Bronchial epithelial cell (primary cell): Measurements from ENCODE around the gene UBFD1. TPM values are rescaled to one million over a fixed set of nuclear protein-coding genes. Genes with fewer than 3 reads are reported as not detected.
"Not testable (repeated sequence)": the region's sequence is repeated elsewhere in the genome, so short reads cannot be mapped to it uniquely, and the experiment has no call there.

Source experiments
- DNase-seq: peaks from one replicate; pipeline ENCODE4 v3.0.0-alpha.2; 2010; ENCODE audit warnings: low read depth
- FAIRE-seq: peaks from 2 replicates; lab custom pipeline; 2011; peaks lifted over from hg19 to GRCh38; lab: Jason Lieb, UNC
- H3K27me3 ChIP-seq: 2 replicates; pipeline ENCODE4 v1.5.1; 2011; ENCODE audit warnings: low read length; ENCODE audit not compliant: control insufficient read depth, insufficient read depth
- H3K36me3 ChIP-seq: 2 replicates; pipeline ENCODE4 v1.5.1; 2011; ENCODE audit warnings: low read length; ENCODE audit not compliant: control insufficient read depth, insufficient read depth
- H3K4me3 ChIP-seq: 2 replicates; pipeline ENCODE4 v1.5.1; 2011; ENCODE audit warnings: mild to moderate bottlenecking, low read depth, low read length, control low read depth
- total RNA-seq: library from RNA; depleted of rRNA; stranded (reverse); fragments of >200 nt; gene quantifications from 2 replicates; pipeline ENCODE4 v1.2.1, GENCODE V29; 2014
- TF ChIP-seq, protein P1 (sequence below): IDR thresholded peaks from 2 replicates; pipeline ENCODE4 v1.5.1; 2011; ENCODE audit warnings: mild to moderate bottlenecking, moderate library complexity, low read length, control low read depth, inconsistent platforms; ENCODE audit not compliant: insufficient read depth, severe bottlenecking

Gene UBFD1
- total RNA-seq, 1 donor from 2014 or later = 25.5 TPM

DNA sequence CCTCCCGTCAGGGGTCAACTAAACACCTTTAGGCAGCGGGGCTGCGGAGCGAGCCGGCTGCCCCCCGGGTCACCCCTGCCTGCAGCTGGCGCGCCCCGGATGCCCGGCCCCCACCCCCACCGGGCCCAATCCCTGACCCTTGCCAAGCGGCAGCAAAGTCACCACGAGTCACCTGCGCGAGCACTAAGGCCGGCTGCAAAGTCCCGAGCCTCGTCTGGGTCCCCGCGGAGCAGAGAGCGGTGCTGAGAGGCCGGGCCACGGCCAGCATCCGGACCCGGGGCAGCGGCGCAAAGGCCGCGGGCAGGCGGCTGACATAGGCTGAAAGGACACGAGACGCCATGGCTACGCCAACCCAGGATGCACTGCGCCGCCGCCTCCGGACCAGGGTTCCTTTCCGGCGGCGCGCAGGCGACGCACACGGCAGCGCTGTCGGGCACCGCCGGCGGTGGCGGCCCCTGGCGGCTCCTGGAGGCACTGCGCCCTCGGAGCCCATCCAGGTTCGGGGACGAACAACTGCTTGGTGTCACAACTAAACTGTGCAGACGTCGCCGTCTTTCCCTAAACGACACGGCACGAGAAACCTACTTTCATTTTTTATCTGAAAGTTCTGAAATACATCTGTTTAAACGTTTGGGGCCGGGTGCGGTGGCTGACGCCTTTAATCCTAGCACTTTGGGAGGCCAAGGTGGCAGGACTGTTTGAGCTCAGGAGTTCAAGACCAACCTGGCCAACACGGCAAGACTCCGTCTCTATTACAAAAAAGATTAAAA is 38.6 kb downstream of the UBFD1 start, which contains the start of gene NDUFAB1:
TSS of gene NDUFAB1 (minus strand) at position 366 of the 770 bp plus-strand sequence. CDS start at position 340, 26 bp downstream.
- TF ChIP-seq, protein P1, sequence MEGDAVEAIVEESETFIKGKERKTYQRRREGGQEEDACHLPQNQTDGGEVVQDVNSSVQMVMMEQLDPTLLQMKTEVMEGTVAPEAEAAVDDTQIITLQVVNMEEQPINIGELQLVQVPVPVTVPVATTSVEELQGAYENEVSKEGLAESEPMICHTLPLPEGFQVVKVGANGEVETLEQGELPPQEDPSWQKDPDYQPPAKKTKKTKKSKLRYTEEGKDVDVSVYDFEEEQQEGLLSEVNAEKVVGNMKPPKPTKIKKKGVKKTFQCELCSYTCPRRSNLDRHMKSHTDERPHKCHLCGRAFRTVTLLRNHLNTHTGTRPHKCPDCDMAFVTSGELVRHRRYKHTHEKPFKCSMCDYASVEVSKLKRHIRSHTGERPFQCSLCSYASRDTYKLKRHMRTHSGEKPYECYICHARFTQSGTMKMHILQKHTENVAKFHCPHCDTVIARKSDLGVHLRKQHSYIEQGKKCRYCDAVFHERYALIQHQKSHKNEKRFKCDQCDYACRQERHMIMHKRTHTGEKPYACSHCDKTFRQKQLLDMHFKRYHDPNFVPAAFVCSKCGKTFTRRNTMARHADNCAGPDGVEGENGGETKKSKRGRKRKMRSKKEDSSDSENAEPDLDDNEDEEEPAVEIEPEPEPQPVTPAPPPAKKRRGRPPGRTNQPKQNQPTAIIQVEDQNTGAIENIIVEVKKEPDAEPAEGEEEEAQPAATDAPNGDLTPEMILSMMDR = peak; percentile 95
- peak within 1 kb of the TSS; percentile 97 for H3K4me3 ChIP-seq
- H3K36me3 ChIP-seq = peaks cover 12% of the 10 kb centered on the region
- DNase-seq (peak; percentile 73), FAIRE-seq (no peak)
- no peaks in the 10 kb centered on the region for H3K27me3 ChIP-seq

DNA sequence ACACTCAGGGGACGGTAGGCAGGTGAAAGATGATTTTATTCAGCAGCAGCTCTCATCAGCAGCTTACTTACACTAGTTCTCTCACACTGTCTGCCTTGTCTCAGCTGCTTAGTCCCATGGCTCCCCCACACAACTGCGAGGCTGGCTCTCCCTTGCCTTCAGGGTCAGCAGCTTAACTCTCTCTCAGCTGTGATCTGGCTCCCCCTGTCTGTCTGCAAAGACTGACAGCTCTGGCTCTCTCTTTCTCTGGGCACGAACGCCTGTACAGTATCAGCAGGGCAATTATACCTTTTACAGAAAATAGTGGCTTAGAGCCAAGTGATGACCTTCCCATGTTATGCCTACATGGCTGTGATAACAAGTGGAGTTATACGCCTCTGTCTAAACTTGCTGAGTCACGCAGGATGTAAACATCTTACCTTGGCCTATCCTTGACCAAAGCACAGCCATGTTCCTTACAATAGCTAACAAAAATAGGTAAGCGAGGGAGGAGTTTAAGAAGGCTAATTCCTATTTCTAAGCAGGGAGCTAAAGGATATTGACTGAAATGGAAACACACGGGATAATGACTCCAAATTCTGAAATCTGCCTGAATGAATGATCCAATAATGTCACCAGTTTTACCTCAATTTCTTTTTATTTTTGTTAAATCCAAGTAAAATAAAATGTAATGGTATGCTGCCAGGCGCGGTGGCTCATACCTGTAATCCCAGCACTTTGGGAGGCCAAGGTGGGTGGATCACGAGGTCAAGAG is 39.7 kb downstream of the UBFD1 start:
- TF ChIP-seq, protein P1 = peak; percentile 18
- no peak overlapping the region for H3K4me3 ChIP-seq
- no peaks in the 10 kb centered on the region for H3K27me3 ChIP-seq
- H3K36me3 ChIP-seq = peaks cover 5% of the 10 kb centered on the region
- FAIRE-seq (no peak), DNase-seq (peak; percentile 15)

DNA sequence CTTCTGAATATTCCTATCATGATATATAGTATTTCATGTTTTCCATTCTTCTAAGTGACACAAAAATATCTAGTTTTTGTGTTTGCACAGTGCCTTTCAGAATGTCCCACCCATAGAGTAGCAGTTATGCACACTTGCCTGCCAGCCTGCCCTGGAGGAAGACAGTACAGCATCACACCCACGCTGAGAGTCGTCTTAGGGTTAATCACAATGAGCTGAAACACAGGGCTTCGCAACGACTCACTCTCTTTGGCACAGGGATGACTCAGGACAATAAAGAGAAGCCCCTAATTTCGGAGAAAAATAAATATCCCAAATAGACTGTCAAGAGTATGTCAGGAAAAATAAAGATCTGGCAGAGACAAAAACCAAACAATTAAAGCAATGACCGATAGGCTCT is 50.2 kb downstream of the UBFD1 start:
- Histone ChIP-seq H3K27me3 (no peaks in the 10 kb centered on the region), H3K4me3 (no peak overlapping the region), H3K36me3 (peaks cover 5% of the 10 kb centered on the region)
- TF ChIP-seq, protein P1 = no peak
- DNase-seq = peak; percentile 52
- no peak for FAIRE-seq

DNA sequence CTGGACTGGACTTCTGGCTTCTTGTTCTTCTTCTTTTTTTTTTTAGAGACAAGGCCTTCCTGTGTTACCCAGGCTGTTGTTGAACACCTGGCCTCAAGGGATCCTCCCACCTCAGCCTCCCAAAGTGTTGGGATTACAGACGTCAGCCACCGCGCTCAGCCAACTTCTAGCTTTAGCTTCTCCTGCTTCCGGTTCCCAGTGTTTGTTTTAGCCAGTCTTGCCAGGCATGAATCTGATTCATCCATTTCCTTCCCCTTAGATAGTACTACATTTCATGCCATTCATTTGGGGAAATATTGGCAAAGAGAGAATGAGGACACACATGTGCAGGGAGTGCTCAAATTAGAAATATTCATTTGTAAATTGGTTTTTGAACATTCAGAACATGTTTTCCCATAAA is 50.7 kb downstream of the UBFD1 start:
- DNase-seq = peak; percentile 87
- H3K36me3 ChIP-seq = peaks cover 5% of the 10 kb centered on the region
- TF ChIP-seq, protein P1 = no peak

DNA sequence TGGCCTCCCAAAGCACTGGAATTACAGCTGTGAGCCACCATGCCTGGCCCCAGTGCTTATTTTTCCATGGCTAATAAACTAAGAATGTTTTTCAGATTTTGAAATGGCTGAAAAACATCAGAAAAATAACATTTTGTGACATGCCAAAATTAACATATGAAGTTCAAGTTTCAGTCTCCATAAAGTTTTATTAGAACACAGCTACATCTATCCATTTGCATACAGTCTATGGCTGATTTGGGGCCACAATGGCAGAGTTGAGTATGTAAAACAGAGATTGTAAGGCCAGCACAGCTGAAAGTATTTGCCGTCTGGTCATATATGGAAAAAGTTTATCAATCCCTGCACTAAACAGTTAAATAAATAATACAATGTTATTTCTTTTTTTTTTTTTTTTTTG is 52.4 kb downstream of the UBFD1 start:
- H3K27me3 ChIP-seq = no peaks in the 10 kb centered on the region
- peaks cover 5% of the 10 kb centered on the region for H3K36me3 ChIP-seq
- no peak for FAIRE-seq

More for the DNA sequence above, 50.7 kb downstream of the UBFD1 start:
- no peak overlapping the region for H3K4me3 ChIP-seq
- FAIRE-seq = no peak
- no peaks in the 10 kb centered on the region for H3K27me3 ChIP-seq

DNA sequence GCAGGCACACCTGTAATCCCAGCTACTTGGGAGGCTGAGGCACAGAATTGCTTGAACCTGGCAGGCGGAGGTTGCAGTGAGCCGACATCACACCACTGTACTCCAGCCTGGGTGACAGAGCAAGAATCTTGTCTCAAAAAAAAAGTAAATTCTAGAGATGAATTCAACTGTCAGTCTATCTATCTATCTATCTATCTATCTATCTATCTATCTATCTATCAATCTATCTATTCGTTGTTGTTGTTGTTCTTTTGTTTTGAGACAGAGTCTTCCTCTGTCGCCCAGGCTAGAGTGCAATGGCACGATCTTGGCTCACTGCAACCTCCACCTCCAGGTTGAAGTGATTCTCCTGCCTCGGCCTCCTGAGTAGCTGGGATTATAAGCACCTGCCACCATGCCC is 53.4 kb downstream of the UBFD1 start:
- H3K4me3 ChIP-seq, DNase-seq, H3K36me3 ChIP-seq, H3K27me3 ChIP-seq, FAIRE-seq: not testable (repeated sequence)

More for the DNA sequence above, 52.4 kb downstream of the UBFD1 start:
- TF ChIP-seq, protein P1 = no peak
- H3K4me3 ChIP-seq = no peak overlapping the region
- no peak for DNase-seq
